Dermis lymphatic vessel endothelial cell (primary cell): ENCODE measurements around the gene FCAMR. TPM values are rescaled to one million over a fixed set of nuclear protein-coding genes. Genes with fewer than 3 reads are reported as not detected.

Experiments used
- total RNA-seq: library from RNA; depleted of rRNA; stranded (reverse); fragments of >200 nt; gene quantifications from 2 replicates; pipeline ENCODE4 v1.2.1, GENCODE V29; 2014

FCAMR gene
- total RNA-seq: not detected in 2 replicates

GRCh38 chr1:206970446-206970845 is at the start of gene FCAMR:
FCAMR (minus strand) TSS chr1:206970460; CDS start chr1:206970125, 335 bp downstream.

GRCh38 chr1:206946261-206946660 is 24.0 kb downstream of the FCAMR start, which contains the start of gene PIGR:
PIGR (minus strand) TSS chr1:206946466; CDS start chr1:206940531, 5,935 bp downstream.

DNA sequence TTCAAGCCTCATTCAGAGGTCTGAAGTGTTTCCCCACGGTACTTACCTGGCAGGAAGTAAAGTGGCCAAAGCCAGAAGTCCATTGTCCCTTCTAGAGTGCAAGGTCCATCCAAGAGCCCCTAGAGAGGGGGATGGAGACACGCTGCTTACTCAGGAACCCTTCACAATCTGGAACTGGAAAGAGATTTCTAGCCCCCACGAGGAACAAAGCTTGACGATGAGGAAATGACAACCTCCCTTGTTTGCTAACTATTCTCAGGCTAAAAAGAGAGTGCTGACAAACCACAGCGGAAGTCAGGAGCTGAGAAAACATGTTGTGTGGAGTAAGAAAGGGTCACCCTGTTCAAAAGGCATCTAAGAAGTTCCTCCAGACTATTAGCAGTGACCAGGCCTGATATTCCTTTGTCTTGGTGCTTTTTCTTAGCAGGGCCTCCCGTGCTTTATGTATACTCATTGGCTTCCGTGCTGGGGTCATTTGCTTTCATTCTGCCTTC is 48.4 kb downstream of the FCAMR start, which contains the start of gene FCMR:
Gene FCMR (minus strand): TSS at position 170 of the 494 bp plus-strand sequence. CDS start 87 bp downstream, at position 83.

Other genes with a start within 250 kb of the FCAMR start
- not detected in 2 replicates for gene IL19, start 199.7 kb downstream of the FCAMR start, total RNA-seq
- gene IL10, start 198.0 kb downstream of the FCAMR start, total RNA-seq: not detected in 2 replicates
- gene IL20, start 104.8 kb downstream of the FCAMR start, total RNA-seq: not detected in 2 replicates
- gene IL24, start 73.0 kb downstream of the FCAMR start, total RNA-seq: not detected in 2 replicates
- 0.33 TPM in 1 of 2 replicates, not detected in the other for gene FCMR, start 48.5 kb downstream of the FCAMR start, total RNA-seq
- gene PIGR, start 24.0 kb downstream of the FCAMR start, total RNA-seq: not detected in 2 replicates
- under 0.01 TPM in 1 of 2 replicates, not detected in the other for gene C1orf116, start 62.3 kb upstream of the FCAMR start, total RNA-seq
- gene YOD1, start 80.7 kb upstream of the FCAMR start, total RNA-seq: 6.7 and 8.2 TPM in 2 replicates
- 0.98 and 1.1 TPM in 2 replicates for gene PFKFB2, start 82.8 kb upstream of the FCAMR start, total RNA-seq
- gene C4BPB, start 118.4 kb upstream of the FCAMR start, total RNA-seq: 0.65 and 0.69 TPM in 2 replicates
- not detected in 2 replicates for gene C4BPA, start 133.8 kb upstream of the FCAMR start, total RNA-seq